Measurements from ENCODE around the gene KIF26B.

GRCh38 chr1:245550720-245551043, 395.9 kb downstream of the KIF26B start:
- TF ChIP-seq CTCF (conservative IDR thresholded peaks at IDR 0.05; ENCODE audit: low read depth, low read length) (no peak), CHD1 (IDR thresholded peaks at IDR 0.05; ENCODE audit: low read depth, low read length) (no peak), RCOR1 (IDR thresholded peaks at IDR 0.05; ENCODE audit: insufficient replicate concordance, low read length) (no peak), POLR2A (IDR thresholded peaks at IDR 0.05; ENCODE audit: low read depth, low read length) (no peak), RAD21 (IDR thresholded peaks at IDR 0.05; ENCODE audit: low read length) (no peak), USF2 (IDR thresholded peaks at IDR 0.05; ENCODE audit: low read depth, low read length) (no peak), CEBPB (IDR thresholded peaks at IDR 0.05; ENCODE audit: low read depth, low read length) (no peak), MAFK (IDR thresholded peaks at IDR 0.05; ENCODE audit: low read depth, low read length) (no peak), NFE2L2 (IDR thresholded peaks at IDR 0.05; ENCODE audit: low read depth, low read length) (no peak), MXI1 (IDR thresholded peaks at IDR 0.05; ENCODE audit: borderline replicate concordance, low read depth, low read length) (no peak), RFX5 (IDR thresholded peaks at IDR 0.05; ENCODE audit: low read depth, low read length) (no peak), FOS (IDR thresholded peaks at IDR 0.05; ENCODE audit: low read depth, low read length) (no peak)

All from IMR-90 (cell line).